Activated CD4-positive, CD25-positive, alpha-beta regulatory T cell (primary cell): ENCODE measurements around the gene PCDH1.

Experiments used
- DNase-seq, 4 experiments: peaks; one replicate each; lab custom pipeline; 2025; lab: John Stamatoyannopoulos, UW

PCDH1 gene

DNA sequence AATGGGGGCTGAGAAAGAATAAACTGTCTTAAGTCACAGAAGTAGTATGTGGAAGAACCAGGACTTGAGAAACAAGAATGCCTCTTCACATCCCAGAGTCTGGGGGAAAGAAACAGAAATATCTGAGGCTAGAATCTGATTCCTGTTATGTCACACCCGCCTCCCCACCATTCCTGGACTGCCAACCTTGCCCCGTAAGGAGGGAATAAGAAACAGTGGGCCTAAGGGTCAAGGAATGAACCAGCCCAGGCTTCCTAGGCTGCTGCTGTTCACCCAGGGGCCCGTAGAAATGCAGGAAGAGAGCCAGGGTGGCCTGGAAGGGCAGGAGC lies 4.3 kb downstream of the PCDH1 start:
- DNase-seq: no peak

GRCh38 chr5:141872496-141873356 lies 5.5 kb downstream of the PCDH1 start:
- no peak for DNase-seq

DNA sequence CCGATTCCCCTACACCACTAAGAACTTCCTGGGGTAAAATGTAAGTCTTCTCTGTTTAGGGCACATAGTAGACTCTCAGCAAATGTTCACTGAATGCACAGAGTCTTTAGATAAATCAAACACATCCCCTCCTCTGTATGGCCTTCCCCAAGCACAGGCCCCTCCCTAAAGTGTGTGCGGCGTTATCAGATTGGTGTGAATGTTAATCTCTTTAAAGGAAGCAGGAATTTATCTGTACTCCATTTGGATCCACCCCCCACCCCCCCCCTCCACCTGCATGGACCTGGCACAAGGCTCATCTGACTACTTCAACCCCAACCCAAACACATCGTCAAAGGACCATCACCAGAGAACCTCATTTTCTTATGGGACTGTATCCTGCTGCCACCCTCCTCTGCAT lies 6.3 kb downstream of the PCDH1 start:
- no peak for DNase-seq

GRCh38 chr5:141870871-141871270 lies 7.3 kb downstream of the PCDH1 start:
- no peak for DNase-seq

- DNase-seq: no peak
Observed at GRCh38 chr5:141870228-141870627, 8.0 kb downstream of the PCDH1 start.

GRCh38 chr5:141869514-141869913 lies 8.7 kb downstream of the PCDH1 start:
- DNase-seq: no peak

DNA sequence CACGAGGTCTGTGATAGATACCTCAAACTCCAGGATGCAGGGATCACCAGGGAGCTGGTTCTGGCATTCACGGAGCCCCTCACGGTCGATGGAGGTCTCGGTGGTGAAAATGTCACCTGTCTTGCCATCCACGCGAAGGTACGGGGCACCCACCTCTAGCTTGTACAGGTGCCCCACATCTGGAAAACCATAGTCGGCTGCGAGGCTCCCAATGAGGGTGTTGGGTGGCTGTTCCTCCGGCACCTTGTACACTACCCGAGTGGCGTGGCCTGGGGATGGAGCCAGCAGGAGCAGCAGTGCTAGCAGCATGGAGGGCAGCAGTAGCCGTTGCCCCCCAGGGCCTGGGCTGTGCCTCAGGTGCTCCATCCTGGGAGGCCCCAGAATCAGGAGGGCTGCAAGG lies 9.2 kb downstream of the PCDH1 start:
- DNase-seq: no peak

- no peak for DNase-seq
Observed at GRCh38 chr5:141868541-141868940, 9.7 kb downstream of the PCDH1 start.

GRCh38 chr5:141867651-141868050 lies 10.6 kb downstream of the PCDH1 start:
- DNase-seq: no peak

GRCh38 chr5:141867139-141867538 lies 11.1 kb downstream of the PCDH1 start:
- no peak for DNase-seq

DNA sequence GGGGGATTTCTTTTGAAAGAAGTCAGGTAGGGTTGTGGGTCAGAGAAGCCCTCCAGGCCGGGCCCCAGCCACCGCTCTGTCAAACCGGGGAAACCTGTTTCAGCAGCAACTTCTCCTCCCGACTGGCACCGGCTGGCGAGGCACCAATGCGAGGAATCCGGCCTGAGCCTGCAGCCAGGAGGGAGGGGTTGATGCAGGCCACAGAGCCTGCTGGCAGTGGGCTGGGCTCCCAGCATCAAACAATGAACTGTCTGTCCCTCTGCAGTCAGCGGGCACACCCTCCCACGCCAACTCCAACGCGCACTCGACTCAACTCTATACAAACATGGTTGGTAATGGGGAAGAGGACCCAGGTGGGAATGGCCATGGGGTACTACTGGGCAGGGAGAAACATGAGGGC lies 12.1 kb downstream of the PCDH1 start:
- no peak for DNase-seq

GRCh38 chr5:141865406-141865805 lies 12.8 kb downstream of the PCDH1 start:
- no peak for DNase-seq

DNA sequence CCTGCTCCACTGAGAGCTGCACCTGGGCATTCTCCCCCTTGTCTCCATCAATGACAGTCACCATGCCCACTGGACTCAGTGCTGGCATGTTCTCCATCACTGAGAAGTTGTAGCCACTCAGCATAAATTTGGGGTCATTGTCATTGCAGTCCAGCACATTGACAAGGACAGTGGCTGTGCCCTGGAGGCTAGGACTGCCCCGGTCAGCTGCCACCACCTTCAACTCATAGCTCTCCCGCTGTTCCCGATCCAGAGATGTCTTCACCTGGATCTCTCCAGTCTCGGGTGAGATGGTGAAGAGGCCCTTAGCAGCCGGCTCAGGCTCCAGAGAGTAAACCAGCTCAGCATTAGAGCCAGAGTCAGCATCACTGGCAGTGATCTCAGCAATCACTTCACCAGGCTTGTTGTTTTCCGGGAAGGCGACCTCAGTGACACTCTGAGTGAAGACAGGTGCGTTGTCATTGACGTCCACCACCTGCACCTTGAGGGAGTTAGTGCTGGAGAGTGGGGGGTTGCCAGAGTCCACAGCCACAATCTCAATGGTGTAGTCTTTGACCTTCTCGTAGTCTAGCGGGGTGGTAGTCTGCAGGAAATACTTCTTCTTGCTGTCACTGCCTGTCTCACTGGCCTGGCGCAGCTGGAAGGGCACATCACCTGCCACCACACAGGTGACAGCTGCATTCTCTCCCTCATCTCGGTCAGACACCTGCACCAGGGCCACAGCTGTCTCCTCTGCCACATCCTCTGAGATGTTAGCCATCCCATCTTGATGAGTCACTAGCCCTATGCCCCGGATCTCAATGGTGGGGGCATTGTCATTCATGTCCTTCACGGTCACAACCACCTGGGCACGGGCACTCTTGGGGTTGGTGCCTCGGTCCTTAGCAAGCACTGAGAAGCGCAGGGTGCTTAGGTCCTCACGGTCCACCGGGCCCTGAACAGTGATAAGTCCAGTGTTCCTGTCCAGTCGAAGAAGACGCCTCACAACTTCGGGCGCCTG lies 13.5 kb downstream of the PCDH1 start:
- DNase-seq: no peak

DNA sequence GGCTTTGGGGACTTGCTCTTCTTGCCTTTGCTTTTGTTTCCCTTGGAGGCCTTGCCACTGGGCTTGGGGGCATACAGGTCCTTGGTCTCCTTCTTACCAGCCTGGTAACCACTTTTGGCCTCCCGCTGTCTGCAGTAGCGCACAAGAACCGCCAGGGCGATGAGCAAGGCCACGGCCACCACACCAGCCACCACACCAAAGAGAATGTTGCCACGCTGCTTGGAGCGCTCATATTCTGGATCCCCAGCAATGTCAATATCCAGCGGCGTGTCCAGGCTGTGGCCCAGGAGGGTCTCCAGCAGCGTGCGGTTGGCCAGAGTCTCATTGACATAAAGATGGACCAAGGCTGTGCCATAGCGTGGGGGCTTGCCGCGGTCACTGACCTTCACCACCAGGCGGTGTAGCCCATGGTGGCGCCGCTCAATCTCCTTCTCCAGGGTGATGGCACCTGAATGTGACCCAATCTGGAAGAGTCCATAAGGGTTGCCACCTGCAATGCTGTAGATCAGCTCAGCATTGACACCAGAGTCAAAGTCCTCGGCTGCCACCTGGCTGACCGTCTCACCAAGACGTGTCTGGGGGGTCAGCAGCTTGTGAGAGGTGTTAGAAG lies 14.5 kb downstream of the PCDH1 start:
- DNase-seq: no peak

DNA sequence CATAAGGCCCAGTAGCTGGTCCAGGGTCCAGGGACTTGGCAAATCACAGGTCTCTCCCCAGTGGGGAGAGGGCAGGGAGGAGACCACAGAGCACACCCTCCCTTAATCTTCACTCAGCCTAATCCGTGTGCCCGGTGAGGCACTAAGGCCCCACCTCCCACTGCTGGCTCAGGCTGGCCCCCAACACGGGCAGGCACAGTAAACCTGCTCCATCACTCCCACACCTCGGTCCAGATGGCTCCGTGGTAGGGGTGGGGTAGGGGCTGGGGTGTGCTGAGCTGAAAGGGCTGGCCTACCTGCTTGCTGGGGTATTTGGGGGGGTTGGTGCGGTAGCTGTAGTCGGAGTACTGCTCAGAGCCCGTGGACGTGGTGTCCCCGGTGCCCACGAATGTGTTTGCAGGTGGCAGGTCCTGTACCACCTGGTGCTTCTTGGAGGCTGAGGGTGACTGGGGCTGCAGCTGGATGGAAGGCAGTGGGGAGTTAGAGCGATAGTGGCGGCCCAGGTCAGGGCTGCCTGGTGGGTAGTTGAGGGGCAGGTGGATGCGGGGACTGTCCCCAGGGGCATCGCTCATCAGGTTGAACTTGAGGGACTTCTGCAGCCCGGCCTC lies 15.2 kb downstream of the PCDH1 start:
- DNase-seq: no peak

DNA sequence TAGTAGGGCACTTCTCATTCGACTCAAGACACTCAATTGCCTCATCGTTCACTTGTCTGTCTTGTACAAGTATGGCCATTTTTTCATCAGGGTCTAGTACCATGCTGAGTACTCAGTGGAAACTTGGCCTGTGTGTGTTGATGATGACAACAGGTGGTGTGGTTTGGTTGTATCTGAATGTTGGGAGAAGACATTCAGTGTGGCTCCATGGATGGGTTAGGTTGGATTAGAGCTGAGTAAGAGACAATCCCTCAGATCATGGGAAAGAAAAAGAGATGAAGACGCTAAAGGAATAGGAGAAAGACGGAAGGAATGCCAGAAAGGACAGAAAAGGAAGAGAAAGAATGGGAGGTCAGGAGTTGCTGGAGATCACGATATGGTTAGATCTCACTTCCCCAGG lies 17.0 kb downstream of the PCDH1 start:
- DNase-seq: no peak

- DNase-seq: no peak
Observed at GRCh38 chr5:141858079-141858765, 20.0 kb downstream of the PCDH1 start.

DNA sequence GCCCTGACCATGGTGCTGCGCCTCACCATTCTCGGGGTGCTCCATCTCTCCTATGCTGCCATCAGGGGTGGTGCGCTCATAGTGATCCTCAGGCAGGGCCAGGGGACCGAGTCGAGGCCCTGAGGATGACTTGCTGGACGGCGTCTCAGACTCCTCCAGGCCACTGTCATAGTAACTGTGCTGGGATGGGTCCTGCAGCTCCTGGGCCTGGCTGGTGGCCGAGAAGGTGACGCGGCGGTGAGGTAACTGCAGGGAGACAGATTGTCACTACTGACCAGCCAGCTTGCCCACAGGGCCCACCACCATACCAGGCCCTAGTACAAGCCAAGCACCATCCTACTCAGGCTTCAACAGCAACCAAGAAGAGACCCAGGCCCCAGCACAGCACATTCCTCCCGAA lies 21.0 kb downstream of the PCDH1 start:
- DNase-seq: no peak

- no peak for DNase-seq
Observed at GRCh38 chr5:141856037-141856790, 22.0 kb downstream of the PCDH1 start.

GRCh38 chr5:141855265-141856036 lies 22.8 kb downstream of the PCDH1 start:
- DNase-seq: no peak
